B cell (primary cell): Measurements from ENCODE around the gene PROSER1. TPM values are rescaled to one million over a fixed set of nuclear protein-coding genes. Genes with fewer than 3 reads are reported as not detected.

Experiments used
- ATAC-seq: fragments of 200-7000 bp; cut with Tn5 transposase; one replicate; pipeline ENCODE4 v1.10.0; 2021; ENCODE audit warnings: low read depth, mild to moderate bottlenecking, moderate number of reproducible peaks, moderate library complexity
- CTCF ChIA-PET: fragments of 350-600 bp; sonication (Branson Sonifier 250); formaldehyde crosslinking; loops from one replicate; lab custom pipeline; 2021; ENCODE audit warnings: antibody characterized with exemption, inconsistent platforms; lab: Charles Lee
- POLR2A ChIA-PET: fragments of 350-600 bp; sonication (Branson Sonifier 250); formaldehyde crosslinking; loops from one replicate; lab custom pipeline; 2021; ENCODE audit warnings: antibody characterized with exemption; lab: Charles Lee
- DNase-seq: peaks from one replicate; pipeline ENCODE4 v3.0.0; 2013
- H2AFZ ChIP-seq: 2 replicates; pipeline ENCODE4 v1.6.1; 2012; ENCODE audit warnings: mild to moderate bottlenecking, low read depth, low read length; ENCODE audit not compliant: insufficient read depth, poor library complexity, severe bottlenecking
- H3K27ac ChIP-seq, 2 donors: 1 replicate in 1 of 2; 2 replicates in 1 of 2; pipeline ENCODE4 v1.5.1; 2012 to 2013; ENCODE audit warnings: low read length in 2 of 2, mild to moderate bottlenecking in 2 of 2, moderate library complexity in 1 of 2
- H3K27me3 ChIP-seq, 4 experiments: fragments of 200-600 bp in 1 of 4; sonication (generic) in 1 of 4; replicated peaks in 1 of 4; 1 replicate in 2 of 4; 2 replicates in 2 of 4; pipeline versions ENCODE4 v1.6.1 to v1.7.0; 2013 to 2016; ENCODE audit warnings: low read length in 3 of 4, mild to moderate bottlenecking in 2 of 4, mixed read lengths in 1 of 4, moderate library complexity in 1 of 4; ENCODE audit not compliant: insufficient read depth in 4 of 4, control insufficient read depth in 3 of 4; ENCODE audit errors: control extremely low read depth in 1 of 4
- H3K36me3 ChIP-seq, 2 experiments: replicated peaks in 1 of 2; 1 replicate in 1 of 2; 2 replicates in 1 of 2; pipeline versions ENCODE4 v1.6.1 to v1.7.1; 2013; ENCODE audit warnings: low read length in 1 of 2; ENCODE audit not compliant: insufficient read depth in 2 of 2, control insufficient read depth in 1 of 2; ENCODE audit errors: control extremely low read depth in 1 of 2, extremely low read depth in 1 of 2
- H3K4me1 ChIP-seq, 2 donors: fragments of 200-600 bp in 1 of 2; sonication (generic) in 1 of 2; 1 replicate in 1 of 2; 2 replicates in 1 of 2; pipeline versions ENCODE4 v1.5.1 to v1.6.1; 2013 to 2017; ENCODE audit warnings: low read length in 2 of 2; ENCODE audit not compliant: control insufficient read depth in 2 of 2, insufficient read depth in 2 of 2
- H3K4me2 ChIP-seq: replicated peaks from 2 replicates; pipeline ENCODE3; 2012; ENCODE audit warnings: mild to moderate bottlenecking, low read depth, low read length; ENCODE audit not compliant: poor library complexity, severe bottlenecking
- H3K4me3 ChIP-seq, 5 experiments: fragments of 200-600 bp in 1 of 5; sonication (generic) in 1 of 5; 1 replicate in 3 of 5; 2 replicates in 2 of 5; pipeline versions ENCODE4 v1.5.1 to v1.7.0; 2011 to 2016; ENCODE audit warnings: low read length in 4 of 5, mild to moderate bottlenecking in 4 of 5, low read depth in 2 of 5, control low read depth in 1 of 5, moderate library complexity in 1 of 5; ENCODE audit not compliant: insufficient read depth in 1 of 5; ENCODE audit errors: control extremely low read depth in 1 of 5, extremely low read depth in 1 of 5
- H3K79me2 ChIP-seq: fragments of 200-600 bp; sonication (generic); one replicate; pipeline ENCODE4 v1.6.0; 2016; ENCODE audit warnings: low read length; ENCODE audit not compliant: control insufficient read depth, insufficient read depth
- H3K9ac ChIP-seq: fragments of 200-600 bp; sonication (generic); 2 replicates; pipeline ENCODE4 v1.6.1; 2017; ENCODE audit warnings: mild to moderate bottlenecking, low read length, moderate library complexity
- H3K9me3 ChIP-seq, 3 donors: one replicate each; pipeline versions ENCODE4 v1.6.1 to v1.7.1; 2013; ENCODE audit warnings: low read length in 2 of 3; ENCODE audit not compliant: control insufficient read depth in 2 of 3, insufficient read depth in 1 of 3; ENCODE audit errors: control extremely low read depth in 1 of 3
- H4K20me1 ChIP-seq: 2 replicates; pipeline ENCODE4 v1.6.0; 2012; ENCODE audit warnings: mild to moderate bottlenecking, low read length; ENCODE audit not compliant: insufficient read depth, control insufficient read depth, poor library complexity, severe bottlenecking
- H3K27ac Mint-ChIP-seq: one replicate; pipeline ENCODE4 v1.8.0; 2021; ENCODE audit warnings: mixed read lengths
- H3K27me3 Mint-ChIP-seq: one replicate; pipeline ENCODE4 v1.8.0; 2021; ENCODE audit warnings: mixed read lengths
- H3K4me1 Mint-ChIP-seq: one replicate; pipeline ENCODE4 v1.8.0; 2021; ENCODE audit warnings: mixed read lengths
- H3K4me3 Mint-ChIP-seq: one replicate; pipeline ENCODE4 v1.8.0; 2021; ENCODE audit warnings: mixed read lengths
- H3K9me3 Mint-ChIP-seq: one replicate; pipeline ENCODE4 v1.8.0; 2022; ENCODE audit warnings: mixed read lengths; ENCODE audit not compliant: insufficient read depth
- CTCF ChIP-seq: fragments of 200-600 bp; IDR thresholded peaks from one replicate; pipeline ENCODE4 v1.8.0; 2022; ENCODE audit warnings: antibody characterized with exemption, mild to moderate bottlenecking
- EZH2 ChIP-seq: IDR thresholded peaks from 2 replicates; pipeline ENCODE4 v1.6.1; 2012; ENCODE audit warnings: borderline replicate concordance, low read depth, mild to moderate bottlenecking, moderate library complexity, low read length; ENCODE audit not compliant: insufficient read depth, poor library complexity, severe bottlenecking
- WGBS: methylation state at CpG from one replicate; pipeline ENCODE4 v1.1.5; 2013; ENCODE audit warnings: missing lambda C conversion rate; ENCODE audit not compliant: insufficient coverage; 5-methylcytosine and 5-hydroxymethylcytosine counted together
- intact Hi-C: fragments of 100-400 bp; cut with micrococcal nuclease; formaldehyde crosslinking; loops from one replicate; pipeline ENCODE4 v1.10.0; 2022
- polyA plus RNA-seq: library from polyadenylated mRNA; depleted of rRNA; stranded (reverse); fragments of >200 nt; gene quantifications from 2 replicates; pipeline ENCODE4 v1.2.3, GENCODE V29; 2012
- total RNA-seq, 2 donors: library from RNA; stranded (reverse); fragments of 120-200 nt in 1 of 2; gene quantifications; 1 replicate in 1 of 2; 2 replicates in 1 of 2; pipeline versions ENCODE4 v1.2.3 to v1.2.4, GENCODE V29; 2013 to 2022

The PROSER1 gene
- total and polyA plus RNA-seq, 2 donors (not counting 1 experiment from before 2014, with no cell fraction given), result 18.1 to 63.5 TPM

GRCh38 chr13:39023761-39024160 lies 14.1 kb downstream of the PROSER1 start:
- Histone ChIP-seq H3K27me3 (no peaks in the 10 kb centered on the region), H3K4me1 (no peaks in the 10 kb centered on the region), H3K9ac (no peak overlapping the region), H3K4me3 (no peak overlapping the region), H2AFZ (no peak overlapping the region), H3K36me3 (peaks cover 1 to 72% of the 10 kb centered on the region in 2 experiments), H3K27ac (no peak overlapping the region), H3K79me2 (no peaks in the 10 kb centered on the region), H3K9me3 (no peaks in the 10 kb centered on the region), H4K20me1 (no peaks in the 10 kb centered on the region), H3K4me2 (no peak overlapping the region)
- Mint-ChIP-seq H3K27me3 (no peaks in the 10 kb centered on the region), H3K27ac (no peak overlapping the region), H3K4me3 (no peak overlapping the region), H3K4me1 (no peaks in the 10 kb centered on the region), H3K9me3 (no peaks in the 10 kb centered on the region)
- ATAC-seq (no peak), DNase-seq (no peak)
- intact Hi-C loops, result no loop called here
- POLR2A ChIA-PET, result no interaction called here
- TF ChIP-seq EZH2 (no peak), CTCF (no peak)
- CTCF ChIA-PET, result no interaction called here

GRCh38 chr13:39023316-39023715 lies 14.6 kb downstream of the PROSER1 start:
- H3K9ac ChIP-seq, result no peak overlapping the region
- Mint-ChIP-seq H3K4me1 (no peaks in the 10 kb centered on the region), H3K27me3 (no peaks in the 10 kb centered on the region), H3K9me3 (no peaks in the 10 kb centered on the region), H3K27ac (no peak overlapping the region), H3K4me3 (no peak overlapping the region)
- no peak overlapping the region for H3K27ac ChIP-seq
- no peaks in the 10 kb centered on the region for H3K79me2 ChIP-seq
- no peak for ATAC-seq
- CTCF ChIA-PET, result no interaction called here
- no peak for DNase-seq
- no peaks in the 10 kb centered on the region for H4K20me1 ChIP-seq
- H2AFZ ChIP-seq, result no peak overlapping the region
- H3K36me3 ChIP-seq, result peaks cover 1 to 68% of the 10 kb centered on the region in 2 experiments
- H3K4me3 ChIP-seq, result no peak overlapping the region
- H3K4me1 ChIP-seq, result no peaks in the 10 kb centered on the region
- H3K9me3 ChIP-seq, result no peaks in the 10 kb centered on the region
- WGBS, result 100% methylated on average over 1 of the region's 2 CpGs
- H3K27me3 ChIP-seq, result no peaks in the 10 kb centered on the region
- no peak for TF ChIP-seq EZH2
- no peak for TF ChIP-seq CTCF
- intact Hi-C loops, result no loop called here
- POLR2A ChIA-PET, result no interaction called here
- H3K4me2 ChIP-seq, result no peak overlapping the region
